ENCODE results near the gene FOXO6.

DNA sequence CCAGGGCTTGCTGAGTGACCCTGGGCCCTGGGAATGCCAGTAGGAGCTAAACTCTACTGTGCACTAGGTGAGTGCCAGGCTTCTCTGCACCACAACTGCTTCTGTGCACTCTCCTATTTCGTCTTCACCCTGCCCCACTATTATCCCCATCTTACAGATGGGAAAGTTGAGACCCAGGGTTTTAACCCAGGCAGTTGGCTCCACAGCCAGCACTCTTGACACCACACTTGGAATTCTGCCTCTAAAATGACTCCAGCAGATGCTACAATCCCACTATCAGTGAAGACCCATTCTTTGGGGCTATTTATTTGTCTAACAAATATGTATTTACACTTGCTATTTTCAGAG lies 56.1 kb downstream of the FOXO6 start:
- TF ChIP-seq RAD21 (IDR thresholded peaks at IDR 0.05; ENCODE audit: low read length) (no peak), SMC3 (IDR thresholded peaks at IDR 0.05; ENCODE audit: low read depth, low read length) (no peak), ELF1 (IDR thresholded peaks at IDR 0.05) (no peak), CHD2 (IDR thresholded peaks at IDR 0.05; ENCODE audit: low read length, partially characterized antibody) (no peak), YY1 (IDR thresholded peaks at IDR 0.05; ENCODE audit: low read depth) (no peak), EP300 (IDR thresholded peaks at IDR 0.05; ENCODE audit: borderline replicate concordance in 1 of 2, low read depth in 1 of 2, low read length in 1 of 2) (no peak), POLR2AphosphoS5 (IDR thresholded peaks at IDR 0.05; ENCODE audit: low read depth, low read length) (no peak), FOXJ3 (CRISPR knock-in tag; IDR thresholded peaks at IDR 0.05) (no peak), TAF1 (IDR thresholded peaks at IDR 0.05; ENCODE audit: borderline replicate concordance, low read depth, low read length) (no peak), FOSL2 (IDR thresholded peaks at IDR 0.05; ENCODE audit: borderline replicate concordance, low read depth) (no peak)
- TF ChIP-seq, protein P1, sequence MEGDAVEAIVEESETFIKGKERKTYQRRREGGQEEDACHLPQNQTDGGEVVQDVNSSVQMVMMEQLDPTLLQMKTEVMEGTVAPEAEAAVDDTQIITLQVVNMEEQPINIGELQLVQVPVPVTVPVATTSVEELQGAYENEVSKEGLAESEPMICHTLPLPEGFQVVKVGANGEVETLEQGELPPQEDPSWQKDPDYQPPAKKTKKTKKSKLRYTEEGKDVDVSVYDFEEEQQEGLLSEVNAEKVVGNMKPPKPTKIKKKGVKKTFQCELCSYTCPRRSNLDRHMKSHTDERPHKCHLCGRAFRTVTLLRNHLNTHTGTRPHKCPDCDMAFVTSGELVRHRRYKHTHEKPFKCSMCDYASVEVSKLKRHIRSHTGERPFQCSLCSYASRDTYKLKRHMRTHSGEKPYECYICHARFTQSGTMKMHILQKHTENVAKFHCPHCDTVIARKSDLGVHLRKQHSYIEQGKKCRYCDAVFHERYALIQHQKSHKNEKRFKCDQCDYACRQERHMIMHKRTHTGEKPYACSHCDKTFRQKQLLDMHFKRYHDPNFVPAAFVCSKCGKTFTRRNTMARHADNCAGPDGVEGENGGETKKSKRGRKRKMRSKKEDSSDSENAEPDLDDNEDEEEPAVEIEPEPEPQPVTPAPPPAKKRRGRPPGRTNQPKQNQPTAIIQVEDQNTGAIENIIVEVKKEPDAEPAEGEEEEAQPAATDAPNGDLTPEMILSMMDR (IDR thresholded peaks at IDR 0.05) = no peak
- TF ChIP-seq, protein P2, sequence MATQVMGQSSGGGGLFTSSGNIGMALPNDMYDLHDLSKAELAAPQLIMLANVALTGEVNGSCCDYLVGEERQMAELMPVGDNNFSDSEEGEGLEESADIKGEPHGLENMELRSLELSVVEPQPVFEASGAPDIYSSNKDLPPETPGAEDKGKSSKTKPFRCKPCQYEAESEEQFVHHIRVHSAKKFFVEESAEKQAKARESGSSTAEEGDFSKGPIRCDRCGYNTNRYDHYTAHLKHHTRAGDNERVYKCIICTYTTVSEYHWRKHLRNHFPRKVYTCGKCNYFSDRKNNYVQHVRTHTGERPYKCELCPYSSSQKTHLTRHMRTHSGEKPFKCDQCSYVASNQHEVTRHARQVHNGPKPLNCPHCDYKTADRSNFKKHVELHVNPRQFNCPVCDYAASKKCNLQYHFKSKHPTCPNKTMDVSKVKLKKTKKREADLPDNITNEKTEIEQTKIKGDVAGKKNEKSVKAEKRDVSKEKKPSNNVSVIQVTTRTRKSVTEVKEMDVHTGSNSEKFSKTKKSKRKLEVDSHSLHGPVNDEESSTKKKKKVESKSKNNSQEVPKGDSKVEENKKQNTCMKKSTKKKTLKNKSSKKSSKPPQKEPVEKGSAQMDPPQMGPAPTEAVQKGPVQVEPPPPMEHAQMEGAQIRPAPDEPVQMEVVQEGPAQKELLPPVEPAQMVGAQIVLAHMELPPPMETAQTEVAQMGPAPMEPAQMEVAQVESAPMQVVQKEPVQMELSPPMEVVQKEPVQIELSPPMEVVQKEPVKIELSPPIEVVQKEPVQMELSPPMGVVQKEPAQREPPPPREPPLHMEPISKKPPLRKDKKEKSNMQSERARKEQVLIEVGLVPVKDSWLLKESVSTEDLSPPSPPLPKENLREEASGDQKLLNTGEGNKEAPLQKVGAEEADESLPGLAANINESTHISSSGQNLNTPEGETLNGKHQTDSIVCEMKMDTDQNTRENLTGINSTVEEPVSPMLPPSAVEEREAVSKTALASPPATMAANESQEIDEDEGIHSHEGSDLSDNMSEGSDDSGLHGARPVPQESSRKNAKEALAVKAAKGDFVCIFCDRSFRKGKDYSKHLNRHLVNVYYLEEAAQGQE (IDR thresholded peaks at IDR 0.05; ENCODE audit: low read depth, low read length) = no peak
